Brain microvascular endothelial cell (primary cell): ENCODE results near the gene MYPN.

Experiments
- DNase-seq: peaks from one replicate; pipeline ENCODE4 v3.0.0-alpha.2; 2020
- H3K27ac ChIP-seq: fragments of 250-450 bp; sonication (Bioruptor Pico); 2 replicates; pipeline ENCODE4 v1.5.1; 2020; ENCODE audit warnings: mild to moderate bottlenecking, moderate library complexity
- H3K27me3 ChIP-seq: fragments of 250-450 bp; sonication (Bioruptor Pico); replicated peaks from 2 replicates; pipeline ENCODE4 v1.5.1; 2020; ENCODE audit warnings: mild to moderate bottlenecking
- H3K36me3 ChIP-seq: fragments of 250-450 bp; sonication (Bioruptor Pico); replicated peaks from 2 replicates; pipeline ENCODE4 v1.5.1; 2020; ENCODE audit warnings: mild to moderate bottlenecking
- H3K4me3 ChIP-seq: 2 replicates; pipeline ENCODE4 v1.5.1; 2011; ENCODE audit warnings: low read depth, mild to moderate bottlenecking, control low read depth, low read length, moderate library complexity
- CTCF ChIP-seq: IDR thresholded peaks from 2 replicates; pipeline ENCODE4 v1.5.1; 2011; ENCODE audit warnings: low read depth, mild to moderate bottlenecking, moderate library complexity, low read length, control low read depth, inconsistent platforms; ENCODE audit errors: missing control alignments
- in situ Hi-C: cut with HindIII; loops from 2 replicates; pipeline ENCODE4 v1.10.0; 2017; ENCODE audit warnings: low sequenced_read_pairs, low pct_ligation_motif_present

The MYPN gene

GRCh38 chr10:68176797-68177196 is 67.5 kb downstream of the MYPN start:
- no peak for DNase-seq
- Histone ChIP-seq H3K4me3 (no peak overlapping the region), H3K27me3 (no peaks in the 10 kb centered on the region), H3K36me3 (no peaks in the 10 kb centered on the region), H3K27ac (no peak overlapping the region)
- in situ Hi-C loops: no loop called here
- no peak for TF ChIP-seq CTCF

- H3K27me3 ChIP-seq: no peaks in the 10 kb centered on the region
- H3K36me3 ChIP-seq: no peaks in the 10 kb centered on the region
- H3K27ac ChIP-seq: no peak overlapping the region
- in situ Hi-C loops: no loop called here
- no peak for DNase-seq
- H3K4me3 ChIP-seq: no peak overlapping the region
- TF ChIP-seq CTCF: no peak
Observed at GRCh38 chr10:68178592-68178991, 69.3 kb downstream of the MYPN start.

- no peak for DNase-seq
- Histone ChIP-seq H3K27me3 (no peaks in the 10 kb centered on the region), H3K4me3 (no peak overlapping the region), H3K36me3 (no peaks in the 10 kb centered on the region), H3K27ac (no peak overlapping the region)
- no peak for TF ChIP-seq CTCF
- in situ Hi-C loops: no loop called here
Observed at GRCh38 chr10:68179016-68179415, 69.7 kb downstream of the MYPN start.

DNA sequence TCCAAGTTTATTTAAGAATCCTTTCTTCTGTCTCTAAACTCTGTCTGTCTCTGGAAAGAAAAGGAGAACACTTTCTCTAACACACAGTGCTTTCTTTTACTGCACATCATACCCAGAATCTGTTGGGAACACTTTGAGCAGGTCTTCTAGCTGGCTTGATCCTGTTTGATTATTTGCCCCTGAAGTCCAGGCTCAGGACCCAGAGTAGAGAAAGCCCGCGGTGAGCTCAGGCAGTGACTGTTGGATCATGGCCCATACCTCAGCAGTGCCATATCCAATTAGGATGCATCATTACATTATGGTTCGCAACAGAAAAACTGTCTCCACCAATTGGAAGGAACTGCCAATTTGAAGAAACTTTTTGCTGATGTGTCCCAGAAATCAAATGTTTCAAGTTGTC is 71.2 kb downstream of the MYPN start:
- Histone ChIP-seq H3K36me3 (no peaks in the 10 kb centered on the region), H3K4me3 (no peak overlapping the region), H3K27ac (no peak overlapping the region), H3K27me3 (no peaks in the 10 kb centered on the region)
- TF ChIP-seq CTCF: no peak
- DNase-seq: no peak
- in situ Hi-C loops: no loop called here

GRCh38 chr10:68184546-68184945 is 75.3 kb downstream of the MYPN start:
- Histone ChIP-seq H3K4me3 (no peak overlapping the region), H3K36me3 (no peaks in the 10 kb centered on the region), H3K27me3 (no peaks in the 10 kb centered on the region), H3K27ac (no peak overlapping the region)
- in situ Hi-C loops: no loop called here
- no peak for DNase-seq
- TF ChIP-seq CTCF: no peak

DNA sequence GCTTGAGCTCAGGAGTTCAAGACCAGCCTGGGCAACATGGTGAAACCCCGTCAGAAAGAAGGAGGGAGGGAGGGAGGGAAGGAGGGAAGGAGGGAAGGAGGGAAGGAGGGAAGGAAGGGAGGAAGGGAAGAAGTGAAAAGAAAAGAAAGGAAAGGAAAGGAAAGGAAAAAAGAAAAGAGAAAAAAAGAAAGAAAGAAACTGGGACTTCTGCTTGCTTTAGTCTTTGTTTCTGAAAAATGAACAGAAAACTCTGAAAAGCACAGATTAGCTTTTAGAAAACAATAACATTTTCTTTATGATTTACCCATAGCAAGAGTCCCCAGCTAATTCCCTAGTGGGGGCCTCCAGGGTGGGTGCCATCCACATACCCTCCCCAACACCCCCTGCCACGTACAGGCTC is 75.8 kb downstream of the MYPN start:
- DNase-seq: no peak
- Histone ChIP-seq H3K36me3 (no peaks in the 10 kb centered on the region), H3K27me3 (no peaks in the 10 kb centered on the region), H3K4me3 (no peak overlapping the region), H3K27ac (no peak overlapping the region)
- no peak for TF ChIP-seq CTCF
- in situ Hi-C loops: no loop called here
